ENCODE data around the gene GAL3ST1.

Gene GAL3ST1

GRCh38 chr22:30531651-30532608 is 42.5 kb downstream of the GAL3ST1 start:
- no peak for DNase-seq (ENCODE audit: low read depth)

- DNase-seq (ENCODE audit: low read depth): no peak
Observed at GRCh38 chr22:30526656-30527055, 47.8 kb downstream of the GAL3ST1 start.

- DNase-seq (ENCODE audit: low read depth): no peak
Observed at GRCh38 chr22:30523646-30524489, 50.6 kb downstream of the GAL3ST1 start.

GRCh38 chr22:30521368-30522156 is 52.9 kb downstream of the GAL3ST1 start:
- DNase-seq (ENCODE audit: low read depth): no peak

- no peak for DNase-seq (ENCODE audit: low read depth)
Observed at GRCh38 chr22:30519842-30520425, 54.5 kb downstream of the GAL3ST1 start.

- no peak for DNase-seq (ENCODE audit: low read depth)
Observed at GRCh38 chr22:30516731-30517130, 57.7 kb downstream of the GAL3ST1 start.

GRCh38 chr22:30516273-30516672 is 58.2 kb downstream of the GAL3ST1 start:
- no peak for DNase-seq (ENCODE audit: low read depth)

- DNase-seq (ENCODE audit: low read depth): no peak
Observed at GRCh38 chr22:30514252-30514651, 60.2 kb downstream of the GAL3ST1 start.

GRCh38 chr22:30513462-30513861 is 61.0 kb downstream of the GAL3ST1 start:
- DNase-seq (ENCODE audit: low read depth): no peak

- no peak for DNase-seq (ENCODE audit: low read depth)
Observed at GRCh38 chr22:30511911-30512310, 62.6 kb downstream of the GAL3ST1 start.

- no peak for DNase-seq (ENCODE audit: low read depth)
Observed at GRCh38 chr22:30511109-30511508, 63.4 kb downstream of the GAL3ST1 start.

GRCh38 chr22:30508216-30508615 is 66.2 kb downstream of the GAL3ST1 start:
- no peak for DNase-seq (ENCODE audit: low read depth)

GRCh38 chr22:30507670-30508069 is 66.8 kb downstream of the GAL3ST1 start:
- DNase-seq (ENCODE audit: low read depth): no peak

GRCh38 chr22:30506507-30506968 is 67.9 kb downstream of the GAL3ST1 start:
- DNase-seq (ENCODE audit: low read depth): no peak
